Measurements from ENCODE around the gene OR2V1. TPM values are rescaled to one million over a fixed set of nuclear protein-coding genes. Genes with fewer than 3 reads are reported as not detected.

The OR2V1 gene
- polyA plus RNA-seq, 1 donor (not counting 4 experiments of a cell fraction or from before 2014, with no cell fraction given), result not detected

DNA sequence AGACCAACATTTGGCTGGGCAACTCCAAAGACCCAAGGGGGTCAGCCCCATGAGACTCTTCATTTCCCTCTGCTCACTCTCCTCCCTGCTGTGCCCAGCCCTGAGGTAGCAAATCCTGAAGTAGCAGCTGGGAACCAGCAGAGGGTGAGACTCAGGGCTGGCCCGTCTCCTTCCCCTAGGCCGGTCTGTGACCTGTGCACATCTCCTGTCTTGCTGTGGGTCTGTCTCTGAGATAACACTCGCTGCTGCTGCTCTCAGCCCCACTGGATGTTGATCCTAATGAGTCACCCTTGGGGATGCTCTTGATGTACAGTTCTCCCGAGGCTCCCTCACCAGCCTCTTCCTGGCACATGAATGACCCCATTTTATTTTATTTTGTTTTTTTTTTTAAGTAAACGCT is 7.3 kb upstream of the OR2V1 start:
- Histone ChIP-seq H3K4me1 (ENCODE audit: control insufficient read depth, extremely low read depth, insufficient read depth, low read length) (peaks cover 5% of the 10 kb centered on the region), H3K79me2 (ENCODE audit: control insufficient read depth, insufficient read depth, low read length) (no peaks in the 10 kb centered on the region), H3K9me3 (ENCODE audit: control insufficient read depth, low read depth, low read length) (no peaks in the 10 kb centered on the region), H3K27ac (ENCODE audit: control insufficient read depth, insufficient read depth, low read length) (no peak overlapping the region), H3K4me3 (ENCODE audit: control insufficient read depth in 2 of 3, extremely low read depth in 1 of 3, insufficient read depth in 2 of 3, low read depth in 1 of 3, low read length in 3 of 3) (no peak overlapping the region), H3K9ac (ENCODE audit: control insufficient read depth, extremely low read depth, insufficient read depth, low read length) (no peak overlapping the region), H2AFZ (ENCODE audit: control insufficient read depth, low read length) (no peak overlapping the region), H3K27me3 (ENCODE audit: control insufficient read depth, extremely low read depth, insufficient read depth, low read length) (no peaks in the 10 kb centered on the region), H4K20me1 (ENCODE audit: control insufficient read depth, extremely low read depth, insufficient read depth, low read length) (no peaks in the 10 kb centered on the region), H3K9me1 (ENCODE audit: control insufficient read depth, extremely low read depth, insufficient read depth, low read length) (no peaks in the 10 kb centered on the region), H3K36me3 (ENCODE audit: control insufficient read depth in 2 of 2, extremely low read depth in 1 of 2, insufficient read depth in 2 of 2, low read length in 2 of 2) (no peaks in the 10 kb centered on the region), H3K4me2 (ENCODE audit: control insufficient read depth, extremely low read depth, insufficient read depth, low read depth, low read length) (no peak overlapping the region)
- dilution Hi-C loops (cut with MboI; ENCODE audit: extremely low pct_ligation_motif_present, low sequenced_read_pairs), result no loop called here
- no peak for DNase-seq (ENCODE audit: low read depth, low spot score)
- no peak for TF ChIP-seq EZH2 (IDR thresholded peaks at IDR 0.05; ENCODE audit: low read length)
- TF ChIP-seq, protein P1, sequence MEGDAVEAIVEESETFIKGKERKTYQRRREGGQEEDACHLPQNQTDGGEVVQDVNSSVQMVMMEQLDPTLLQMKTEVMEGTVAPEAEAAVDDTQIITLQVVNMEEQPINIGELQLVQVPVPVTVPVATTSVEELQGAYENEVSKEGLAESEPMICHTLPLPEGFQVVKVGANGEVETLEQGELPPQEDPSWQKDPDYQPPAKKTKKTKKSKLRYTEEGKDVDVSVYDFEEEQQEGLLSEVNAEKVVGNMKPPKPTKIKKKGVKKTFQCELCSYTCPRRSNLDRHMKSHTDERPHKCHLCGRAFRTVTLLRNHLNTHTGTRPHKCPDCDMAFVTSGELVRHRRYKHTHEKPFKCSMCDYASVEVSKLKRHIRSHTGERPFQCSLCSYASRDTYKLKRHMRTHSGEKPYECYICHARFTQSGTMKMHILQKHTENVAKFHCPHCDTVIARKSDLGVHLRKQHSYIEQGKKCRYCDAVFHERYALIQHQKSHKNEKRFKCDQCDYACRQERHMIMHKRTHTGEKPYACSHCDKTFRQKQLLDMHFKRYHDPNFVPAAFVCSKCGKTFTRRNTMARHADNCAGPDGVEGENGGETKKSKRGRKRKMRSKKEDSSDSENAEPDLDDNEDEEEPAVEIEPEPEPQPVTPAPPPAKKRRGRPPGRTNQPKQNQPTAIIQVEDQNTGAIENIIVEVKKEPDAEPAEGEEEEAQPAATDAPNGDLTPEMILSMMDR (optimal IDR thresholded peaks at IDR 0.05 in 1 of 3, IDR thresholded peaks at IDR 0.05 in 1 of 3, conservative IDR thresholded peaks at IDR 0.05 in 1 of 3; ENCODE audit: extremely low read depth in 1 of 3, insufficient read depth in 2 of 3, low read length in 3 of 3), result peak in 1 of 3 experiments; percentile 16
- no peak for FAIRE-seq

DNA sequence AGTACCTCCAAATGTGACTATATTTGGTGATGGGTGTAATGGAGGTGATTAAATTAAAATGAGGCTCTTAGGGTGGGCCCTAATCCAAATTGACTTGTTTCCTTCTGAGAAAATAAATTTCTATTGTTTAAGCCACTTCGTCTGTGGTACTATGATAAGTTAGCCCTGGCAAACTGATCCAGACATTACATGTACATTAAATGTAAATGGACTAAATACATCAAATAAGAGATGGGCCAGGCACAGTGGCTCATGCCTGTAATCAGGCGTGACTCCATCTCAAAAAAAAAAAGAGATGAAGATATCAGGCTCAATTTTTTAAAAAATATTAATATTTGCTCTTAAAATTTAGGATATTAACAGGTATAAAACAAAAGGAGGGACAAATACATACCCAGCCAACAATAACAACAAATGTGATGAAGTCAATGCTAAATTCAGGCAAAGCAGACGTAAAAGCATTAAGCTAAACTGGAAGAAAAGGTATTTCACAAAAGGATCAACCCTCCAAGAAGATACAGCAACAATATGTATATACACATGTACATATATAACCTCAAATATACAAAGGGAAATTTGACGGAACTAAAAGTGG is 5.5 kb upstream of the OR2V1 start:
- DNase-seq (ENCODE audit: low read depth, low spot score), result no peak
- dilution Hi-C loops (cut with MboI; ENCODE audit: extremely low pct_ligation_motif_present, low sequenced_read_pairs), result no loop called here
- FAIRE-seq, result no peak
- H3K27me3 ChIP-seq (ENCODE audit: control insufficient read depth, extremely low read depth, insufficient read depth, low read length), result no peaks in the 10 kb centered on the region
- H3K4me3 ChIP-seq (ENCODE audit: control insufficient read depth in 2 of 3, extremely low read depth in 1 of 3, insufficient read depth in 2 of 3, low read depth in 1 of 3, low read length in 3 of 3), result no peak overlapping the region
- no peaks in the 10 kb centered on the region for H3K9me3 ChIP-seq (ENCODE audit: control insufficient read depth, low read depth, low read length)
- H3K79me2 ChIP-seq (ENCODE audit: control insufficient read depth, insufficient read depth, low read length), result no peaks in the 10 kb centered on the region
- H3K4me1 ChIP-seq (ENCODE audit: control insufficient read depth, extremely low read depth, insufficient read depth, low read length), result peaks cover 5% of the 10 kb centered on the region
- no peak overlapping the region for H2AFZ ChIP-seq (ENCODE audit: control insufficient read depth, low read length)
- no peaks in the 10 kb centered on the region for H4K20me1 ChIP-seq (ENCODE audit: control insufficient read depth, extremely low read depth, insufficient read depth, low read length)
- H3K36me3 ChIP-seq (ENCODE audit: control insufficient read depth in 2 of 2, extremely low read depth in 1 of 2, insufficient read depth in 2 of 2, low read length in 2 of 2), result no peaks in the 10 kb centered on the region
- TF ChIP-seq, protein P1 (optimal IDR thresholded peaks at IDR 0.05 in 1 of 3, IDR thresholded peaks at IDR 0.05 in 1 of 3, conservative IDR thresholded peaks at IDR 0.05 in 1 of 3; ENCODE audit: extremely low read depth in 1 of 3, insufficient read depth in 2 of 3, low read length in 3 of 3), result no peak
- TF ChIP-seq EZH2 (IDR thresholded peaks at IDR 0.05; ENCODE audit: low read length), result no peak
- no peak overlapping the region for H3K4me2 ChIP-seq (ENCODE audit: control insufficient read depth, extremely low read depth, insufficient read depth, low read depth, low read length)
- no peak overlapping the region for H3K9ac ChIP-seq (ENCODE audit: control insufficient read depth, extremely low read depth, insufficient read depth, low read length)
- no peaks in the 10 kb centered on the region for H3K9me1 ChIP-seq (ENCODE audit: control insufficient read depth, extremely low read depth, insufficient read depth, low read length)
- H3K27ac ChIP-seq (ENCODE audit: control insufficient read depth, insufficient read depth, low read length), result no peak overlapping the region

Data from keratinocyte (primary cell).